Prostate gland (tissue), 2 donors: Measurements from ENCODE around the gene VPS39. TPM values are rescaled to one million over a fixed set of nuclear protein-coding genes. Genes with fewer than 3 reads are reported as not detected.

ENCODE experiments used
- DNase-seq: peaks from one replicate; pipeline ENCODE4 v3.0.0-alpha.2; 2019; ENCODE audit warnings: low spot score
- H3K27ac ChIP-seq, 2 donors: fragments of 200-600 bp; sonication (generic); 2 replicates each; pipeline ENCODE4 v1.5.1; 2017 to 2019
- H3K27me3 ChIP-seq: fragments of 200-600 bp; sonication (generic); replicated peaks from 2 replicates; pipeline ENCODE4 v1.5.1; 2019; ENCODE audit not compliant: insufficient read depth
- H3K36me3 ChIP-seq, 2 donors: fragments of 200-600 bp; sonication (generic); 1 replicate in 1 of 2; 2 replicates in 1 of 2; pipeline versions ENCODE4 v1.5.1 to v1.8.1; 2017 to 2019
- H3K4me1 ChIP-seq: fragments of 200-600 bp; sonication (generic); replicated peaks from 2 replicates; pipeline ENCODE4 v1.5.1; 2019
- H3K4me3 ChIP-seq, 2 donors: fragments of 200-600 bp; sonication (generic); 2 replicates each; pipeline ENCODE4 v1.5.1; 2017 to 2019
- H3K9me3 ChIP-seq: fragments of 200-600 bp; sonication (generic); 2 replicates; pipeline ENCODE4 v1.5.1; 2017
- CTCF ChIP-seq, 4 experiments: fragments of 200-600 bp in 2 of 4; fragments of 450-650 bp in 2 of 4; sonication (generic) in 2 of 4; IDR thresholded peaks; 1 replicate in 3 of 4; 2 replicates in 1 of 4; pipeline ENCODE4 v1.5.1; 2016 to 2019; ENCODE audit warnings: antibody characterized with exemption in 4 of 4, mild to moderate bottlenecking in 2 of 4, moderate library complexity in 2 of 4
- POLR2A ChIP-seq: fragments of 450-650 bp; IDR thresholded peaks from one replicate; pipeline ENCODE4 v1.6.1; 2016; ENCODE audit warnings: antibody characterized with exemption, mild to moderate bottlenecking
- POLR2AphosphoS5 ChIP-seq: sonication (generic); formaldehyde crosslinking; IDR thresholded peaks from one replicate; pipeline ENCODE4 v1.6.1; 2017; ENCODE audit warnings: antibody characterized with exemption
- WGBS: methylation state at CpG from one replicate; pipeline ENCODE4 v1.1.5; 2018; 5-methylcytosine and 5-hydroxymethylcytosine counted together
- intact Hi-C: fragments of 100-400 bp; cut with DNase I; formaldehyde crosslinking; loops from one replicate; pipeline ENCODE4 v1.14.2; 2022
- total RNA-seq, 2 donors: library from RNA; depleted of rRNA; stranded (reverse); fragments of >200 nt; gene quantifications; one replicate each; pipeline ENCODE4 v1.1.0, GENCODE V29; 2016

Gene VPS39
- total RNA-seq, 2 donors from 2014 or later = 76.2 to 111 TPM

GRCh38 chr15:42134617-42135245 lies 73.4 kb downstream of the VPS39 start:
- DNase-seq = no peak
- H3K4me1 ChIP-seq = no peaks in the 10 kb centered on the region
- H3K27ac ChIP-seq = no peak overlapping the region
- no peaks in the 10 kb centered on the region for H3K27me3 ChIP-seq
- TF ChIP-seq POLR2A (no peak), CTCF (IDR thresholded peaks at IDR 0.05) (no peak), POLR2AphosphoS5 (no peak)
- no peak overlapping the region for H3K4me3 ChIP-seq
- intact Hi-C loops = loop anchor here (5.0 kb wide), 2 partner anchors 67 to 142 kb away; no protein-coding TSS in a partner anchor
- H3K36me3 ChIP-seq = no peaks in the 10 kb centered on the region
- WGBS = 86% methylated on average over 6 of the region's 6 CpGs
- no peaks in the 10 kb centered on the region for H3K9me3 ChIP-seq

- H3K27me3 ChIP-seq = no peaks in the 10 kb centered on the region
- no peaks in the 10 kb centered on the region for H3K4me1 ChIP-seq
- 76% methylated on average over 11 of the region's 11 CpGs for WGBS
- no peaks in the 10 kb centered on the region for H3K9me3 ChIP-seq
- H3K36me3 ChIP-seq = no peaks in the 10 kb centered on the region
- intact Hi-C loops = no loop called here
- DNase-seq = no peak
- TF ChIP-seq CTCF (IDR thresholded peaks at IDR 0.05) (peak; percentile 19 to 66 (median 60)), POLR2A (no peak), POLR2AphosphoS5 (no peak)
- no peak overlapping the region for H3K27ac ChIP-seq
- no peak overlapping the region for H3K4me3 ChIP-seq
These were observed 74.1 kb downstream of the VPS39 start for GRCh38 chr15:42133886-42134502.

- Histone ChIP-seq H3K9me3 (no peaks in the 10 kb centered on the region), H3K27me3 (no peaks in the 10 kb centered on the region), H3K36me3 (no peaks in the 10 kb centered on the region), H3K4me3 (no peak overlapping the region), H3K27ac (no peak overlapping the region), H3K4me1 (no peaks in the 10 kb centered on the region)
- 81% methylated on average over 4 of the region's 4 CpGs for WGBS
- DNase-seq = no peak
- no peak for TF ChIP-seq POLR2AphosphoS5
- no peak for TF ChIP-seq POLR2A
- no peak for TF ChIP-seq CTCF (IDR thresholded peaks at IDR 0.05)
- intact Hi-C loops = no loop called here
These were observed 74.7 kb downstream of the VPS39 start for GRCh38 chr15:42133356-42133755.

- no peak for DNase-seq
- TF ChIP-seq POLR2A (no peak), CTCF (IDR thresholded peaks at IDR 0.05) (no peak), POLR2AphosphoS5 (no peak)
- no peaks in the 10 kb centered on the region for H3K27me3 ChIP-seq
- no peaks in the 10 kb centered on the region for H3K36me3 ChIP-seq
- H3K4me3 ChIP-seq = no peak overlapping the region
- intact Hi-C loops = no loop called here
- H3K9me3 ChIP-seq = no peaks in the 10 kb centered on the region
- H3K4me1 ChIP-seq = no peaks in the 10 kb centered on the region
- H3K27ac ChIP-seq = no peak overlapping the region
- 69% methylated on average over 9 of the region's 9 CpGs for WGBS
These were observed 76.0 kb downstream of the VPS39 start for GRCh38 chr15:42131826-42132806.
